ENCODE measurements around the gene FAM89A.
"Not testable (repeated sequence)": the region's sequence is repeated elsewhere in the genome, so short reads cannot be mapped to it uniquely, and the experiment has no call there.

FAM89A gene

GRCh38 chr1:231029247-231029646, 10.8 kb downstream of the FAM89A start:
- not testable (repeated sequence) for DNase-seq

GRCh38 chr1:231028682-231029081, 11.4 kb downstream of the FAM89A start:
- DNase-seq = no peak

GRCh38 chr1:231027971-231028370, 12.1 kb downstream of the FAM89A start:
- DNase-seq = no peak

GRCh38 chr1:231027136-231027925, 12.7 kb downstream of the FAM89A start:
- DNase-seq = no peak

- no peak for DNase-seq
These were observed 13.5 kb downstream of the FAM89A start for GRCh38 chr1:231026576-231026975.

- DNase-seq = no peak
These were observed 16.9 kb downstream of the FAM89A start for GRCh38 chr1:231023150-231023549.

- DNase-seq = not testable (repeated sequence)
These were observed 17.5 kb downstream of the FAM89A start for GRCh38 chr1:231022543-231022942.

- DNase-seq = no peak
These were observed 18.5 kb downstream of the FAM89A start for GRCh38 chr1:231021540-231022031.

GRCh38 chr1:231020816-231021215, 19.2 kb downstream of the FAM89A start:
- DNase-seq = no peak

- no peak for DNase-seq
These were observed 19.9 kb downstream of the FAM89A start for GRCh38 chr1:231020139-231020601.

GRCh38 chr1:231019711-231020110, 20.3 kb downstream of the FAM89A start:
- no peak for DNase-seq

GRCh38 chr1:231016966-231017365, 23.1 kb downstream of the FAM89A start:
- DNase-seq = no peak

- DNase-seq = no peak
These were observed 23.8 kb downstream of the FAM89A start for GRCh38 chr1:231016234-231016633.

GRCh38 chr1:231013391-231014015, 26.6 kb downstream of the FAM89A start:
- no peak for DNase-seq

- DNase-seq = no peak
These were observed 28.1 kb downstream of the FAM89A start for GRCh38 chr1:231011963-231012362.

GRCh38 chr1:231011360-231011759, 28.7 kb downstream of the FAM89A start:
- DNase-seq = no peak

- DNase-seq = not testable (repeated sequence)
These were observed 32.5 kb downstream of the FAM89A start for GRCh38 chr1:231007535-231007934.

- no peak for DNase-seq
These were observed 38.2 kb downstream of the FAM89A start for GRCh38 chr1:231001892-231002291.

- no peak for DNase-seq
These were observed 39.4 kb downstream of the FAM89A start for GRCh38 chr1:231000639-231001038.

- DNase-seq = no peak
These were observed 39.9 kb downstream of the FAM89A start for GRCh38 chr1:231000201-231000600.

GRCh38 chr1:230994860-230995259, 45.2 kb downstream of the FAM89A start:
- no peak for DNase-seq

- DNase-seq = no peak
These were observed 47.8 kb downstream of the FAM89A start for GRCh38 chr1:230992100-230992774.

GRCh38 chr1:230987448-230987847, 52.6 kb downstream of the FAM89A start:
- no peak for DNase-seq

GRCh38 chr1:230986976-230987375, 53.1 kb downstream of the FAM89A start:
- DNase-seq = no peak
